Activated CD4-positive, alpha-beta T cell treated with anti-CD3 and anti-CD28 coated beads, Interleukin-2, amount 50 U/mL, for 16 hours (primary cell): ENCODE data around the gene PIGC.
A peak's percentile ranks its signal among the peaks of the same experiment; 100 is the strongest.
"Not testable (repeated sequence)": the region's sequence is repeated elsewhere in the genome, so short reads cannot be mapped to it uniquely, and the experiment has no call there.

Experiments
- DNase-seq: peaks from one replicate; pipeline ENCODE4 v3.0.0-alpha.2; 2020

Gene PIGC

DNA sequence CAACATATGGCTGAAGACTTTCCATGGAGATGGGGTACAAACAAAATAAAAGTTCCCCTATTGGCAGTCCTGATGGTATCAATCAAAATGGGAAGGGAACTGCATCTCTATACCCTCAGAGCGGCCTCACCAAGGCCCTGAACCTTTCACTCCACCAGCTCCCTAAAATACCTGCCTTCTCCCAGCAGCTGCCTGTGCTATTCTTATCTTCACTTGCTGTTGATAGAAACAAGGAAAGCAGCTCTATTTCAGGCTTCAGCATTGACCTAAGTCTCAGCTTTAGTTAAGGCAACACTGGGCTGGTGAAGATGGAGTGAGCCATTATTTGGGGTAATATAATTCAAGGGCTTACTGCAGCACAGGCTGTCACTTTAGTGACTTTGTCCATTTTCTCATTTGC lies 21.7 kb upstream of the PIGC start:
- DNase-seq: no peak

DNA sequence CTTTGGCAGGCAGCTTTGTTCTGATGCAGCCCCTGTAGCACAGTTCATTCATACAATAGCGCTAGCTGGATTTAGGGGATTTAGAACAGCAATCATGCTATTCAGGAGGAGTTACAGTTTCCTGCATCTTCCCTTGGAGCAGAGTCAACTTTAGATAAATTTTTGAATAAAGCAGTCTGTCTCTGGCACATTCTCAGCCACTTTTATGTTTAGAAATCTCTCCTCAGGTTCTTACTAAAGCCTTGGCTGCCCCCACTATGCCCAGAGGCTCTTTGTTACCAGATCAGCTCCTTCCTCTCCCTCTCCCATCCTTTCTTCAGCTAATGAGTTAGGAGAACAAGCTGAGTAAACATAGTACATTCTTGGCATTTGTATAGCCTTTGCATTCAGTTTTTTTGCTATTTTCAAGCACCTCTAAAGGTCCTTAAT lies 17.0 kb upstream of the PIGC start:
- DNase-seq: no peak

DNA sequence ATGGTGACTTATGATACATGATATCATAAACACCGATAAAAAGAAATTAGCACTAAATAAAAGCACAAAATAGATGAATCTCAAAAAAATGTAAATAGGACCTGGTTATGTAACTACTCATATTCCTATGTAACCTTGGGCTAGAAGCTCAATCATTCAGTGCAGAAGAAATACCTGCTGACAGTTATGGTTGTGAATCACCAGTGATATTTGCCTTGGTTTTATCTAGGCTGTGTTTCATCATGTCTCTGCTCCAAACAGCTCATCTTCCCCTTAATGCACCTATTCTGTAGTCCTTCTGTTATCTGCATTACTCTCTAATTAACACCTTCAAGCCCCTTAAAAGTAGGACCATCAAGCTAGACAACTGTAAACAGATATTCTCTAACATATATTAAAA lies 16.3 kb upstream of the PIGC start:
- no peak for DNase-seq

DNA sequence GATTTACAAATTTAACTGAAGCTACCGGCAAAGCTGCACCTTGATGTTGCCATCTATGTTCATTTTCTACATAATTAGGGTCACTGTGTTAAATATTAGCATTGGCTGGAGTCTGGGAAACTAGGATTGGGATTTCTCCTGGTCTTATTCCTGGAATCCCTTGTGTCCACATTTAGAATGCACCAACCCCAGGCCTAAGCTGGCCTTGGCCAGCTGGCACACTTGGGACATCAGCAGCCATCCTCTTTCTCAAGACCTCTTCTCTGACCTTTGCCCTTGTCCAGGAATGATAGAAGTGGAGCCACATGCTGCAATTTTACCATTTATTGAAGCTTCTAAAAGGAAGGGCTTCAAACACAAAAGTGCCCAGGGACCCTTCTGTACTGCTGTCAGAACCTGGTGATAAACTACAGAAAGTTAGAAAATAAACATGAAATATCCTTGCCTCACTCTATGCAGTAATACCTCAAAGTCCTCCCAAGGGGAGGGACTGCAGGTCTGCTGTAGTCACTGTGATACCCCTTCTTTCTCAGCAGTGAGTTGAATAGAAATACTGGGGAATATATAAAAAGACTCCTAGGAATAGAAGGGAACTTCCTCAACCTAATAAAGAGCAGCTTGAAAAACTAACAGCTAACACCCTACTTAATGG lies 13.7 kb upstream of the PIGC start:
- DNase-seq: no peak

DNA sequence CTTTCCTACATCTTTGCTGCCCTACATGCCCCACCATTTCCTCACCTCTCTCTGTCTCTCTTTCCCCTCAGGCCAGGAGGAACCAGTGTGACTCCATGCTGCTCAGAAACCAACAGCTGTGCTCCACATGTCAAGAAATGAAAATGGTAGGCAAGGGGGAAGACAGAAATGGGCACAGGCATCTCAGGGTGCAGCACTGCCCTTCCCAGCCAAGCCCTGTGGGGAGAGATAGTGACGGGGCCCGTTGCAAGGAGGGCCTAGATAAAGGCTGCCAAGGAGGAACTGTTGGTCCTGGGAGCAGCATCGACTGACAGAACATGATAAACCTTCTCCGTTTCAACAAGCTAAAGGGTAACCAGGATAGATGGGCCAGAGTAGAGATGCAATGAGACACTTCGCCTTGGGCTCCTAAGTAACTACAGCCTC lies 12.5 kb upstream of the PIGC start:
- DNase-seq: no peak

DNA sequence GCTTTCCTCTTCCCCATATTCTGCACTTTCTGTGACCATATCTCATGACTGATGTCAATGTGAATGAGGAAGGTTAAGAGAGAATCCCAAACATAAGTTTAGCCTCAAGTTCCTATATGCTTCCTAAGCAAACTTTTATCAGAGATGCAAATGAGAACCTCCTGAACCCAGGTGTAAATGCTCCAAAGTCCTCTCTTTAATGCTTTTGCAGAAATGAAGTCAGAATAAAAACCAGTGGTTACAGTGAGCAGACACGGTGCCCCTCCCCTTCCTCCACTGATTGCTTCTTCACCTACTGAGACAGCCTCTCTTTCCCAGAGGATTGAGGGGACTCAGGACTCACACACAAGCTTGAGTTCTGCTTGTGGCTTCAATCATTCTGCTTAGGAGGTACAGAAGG lies 11.6 kb upstream of the PIGC start:
- no peak for DNase-seq

DNA sequence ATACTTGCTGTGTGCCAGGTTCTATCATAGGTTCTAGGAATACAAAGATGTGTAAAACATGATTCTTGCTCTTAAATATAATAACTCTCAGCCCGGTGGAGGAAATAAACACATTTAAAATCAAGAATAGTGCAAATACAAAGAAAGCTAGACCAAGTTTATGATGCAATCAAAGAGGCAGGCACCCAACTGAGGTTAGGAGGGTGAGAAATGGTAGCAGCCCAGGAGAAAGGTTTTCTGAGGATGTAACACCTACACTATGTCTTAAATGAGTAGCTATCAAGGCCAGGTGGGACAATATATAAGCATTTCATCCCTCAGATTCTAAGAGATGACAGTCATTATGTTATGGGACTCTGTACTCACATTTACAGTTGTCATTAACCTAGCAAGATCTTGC lies 9.7 kb upstream of the PIGC start:
- DNase-seq: no peak

DNA sequence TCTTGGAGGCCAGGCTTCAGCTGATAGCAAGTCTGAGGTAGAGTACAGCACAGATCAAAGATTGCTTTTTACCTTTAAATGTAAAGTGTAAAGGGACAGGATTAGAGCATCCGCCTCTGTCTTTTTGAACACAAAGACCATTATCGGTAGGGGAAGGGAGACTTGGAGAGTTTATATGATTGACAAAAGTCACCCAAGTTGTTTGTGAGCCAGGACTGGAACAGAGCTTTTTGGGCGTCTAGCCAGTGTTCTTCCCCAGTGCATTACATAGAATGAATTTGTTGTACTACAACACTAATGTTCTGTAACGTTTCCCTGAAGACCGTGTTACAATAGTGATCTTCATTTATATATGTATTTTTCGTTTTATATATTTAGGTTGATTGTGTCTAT lies 9.3 kb upstream of the PIGC start:
- no peak for DNase-seq

DNA sequence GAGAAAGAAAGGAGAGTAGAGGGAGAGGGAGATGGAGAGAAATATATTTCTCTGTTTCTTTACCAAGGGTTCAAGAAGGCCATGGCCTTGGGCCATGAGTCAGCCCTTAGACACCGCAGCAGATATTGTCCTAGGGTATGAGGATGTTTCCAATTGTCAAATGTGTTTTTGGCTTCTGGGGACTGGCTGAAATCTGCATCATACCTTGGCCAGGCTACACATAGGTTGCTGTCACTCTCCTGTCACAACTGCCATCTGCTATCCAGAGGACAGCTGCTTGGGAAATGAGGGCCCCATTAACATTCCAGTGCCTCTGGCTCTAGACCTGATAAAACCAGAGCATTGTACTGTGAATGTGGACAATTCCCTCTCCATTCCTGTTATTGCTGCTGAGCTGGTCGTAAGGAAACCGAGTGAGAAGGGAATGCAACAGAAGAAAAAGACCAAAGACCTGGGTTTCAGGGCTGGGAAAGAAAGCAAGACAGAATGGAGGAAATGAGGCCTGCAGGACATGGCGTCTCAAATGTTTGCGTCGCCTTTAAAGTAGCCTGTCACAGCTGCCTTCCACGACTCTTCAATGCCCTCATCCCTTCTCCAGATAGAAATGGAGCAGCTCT lies 8.8 kb upstream of the PIGC start:
- DNase-seq: no peak

DNA sequence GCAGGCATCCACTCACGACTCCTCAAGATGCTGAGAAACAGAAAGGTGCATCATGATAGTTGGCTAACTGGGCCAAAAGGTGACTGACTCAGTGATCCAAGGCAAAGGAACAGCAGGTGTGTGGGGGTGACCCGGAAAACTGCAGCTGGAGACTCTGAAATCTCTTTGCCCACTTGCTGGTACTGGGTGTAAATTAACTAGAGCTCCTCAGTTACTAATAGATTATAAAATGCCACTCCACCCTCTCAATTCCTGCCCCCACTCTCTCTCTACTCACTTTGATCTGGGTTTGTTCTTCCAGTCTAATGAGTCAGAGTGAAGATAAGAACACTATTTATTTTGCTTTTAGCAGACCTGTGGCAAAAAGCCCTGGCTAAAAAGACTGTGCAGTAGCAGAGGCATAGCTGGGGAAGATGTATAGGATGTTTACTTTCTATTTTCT lies 7.2 kb upstream of the PIGC start:
- peak; percentile 70 for DNase-seq

DNA sequence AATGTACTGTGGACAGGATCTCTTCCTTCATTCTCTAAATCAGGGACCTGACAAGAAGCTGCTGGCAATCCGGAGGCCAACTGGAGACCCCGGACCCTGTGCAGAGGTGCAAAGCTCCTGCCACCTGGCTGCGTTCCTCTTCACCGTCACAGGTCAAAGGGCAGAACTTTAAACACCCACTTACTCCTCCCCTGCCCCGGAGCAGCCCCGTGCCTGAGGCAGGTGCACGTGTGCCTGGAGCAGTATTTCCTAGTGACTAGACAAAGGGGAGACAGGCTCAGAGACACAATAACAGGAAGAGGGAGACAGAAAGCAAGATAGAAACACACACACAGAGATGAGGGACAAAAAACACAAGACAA lies 6.6 kb upstream of the PIGC start:
- DNase-seq: peak; percentile 13

DNA sequence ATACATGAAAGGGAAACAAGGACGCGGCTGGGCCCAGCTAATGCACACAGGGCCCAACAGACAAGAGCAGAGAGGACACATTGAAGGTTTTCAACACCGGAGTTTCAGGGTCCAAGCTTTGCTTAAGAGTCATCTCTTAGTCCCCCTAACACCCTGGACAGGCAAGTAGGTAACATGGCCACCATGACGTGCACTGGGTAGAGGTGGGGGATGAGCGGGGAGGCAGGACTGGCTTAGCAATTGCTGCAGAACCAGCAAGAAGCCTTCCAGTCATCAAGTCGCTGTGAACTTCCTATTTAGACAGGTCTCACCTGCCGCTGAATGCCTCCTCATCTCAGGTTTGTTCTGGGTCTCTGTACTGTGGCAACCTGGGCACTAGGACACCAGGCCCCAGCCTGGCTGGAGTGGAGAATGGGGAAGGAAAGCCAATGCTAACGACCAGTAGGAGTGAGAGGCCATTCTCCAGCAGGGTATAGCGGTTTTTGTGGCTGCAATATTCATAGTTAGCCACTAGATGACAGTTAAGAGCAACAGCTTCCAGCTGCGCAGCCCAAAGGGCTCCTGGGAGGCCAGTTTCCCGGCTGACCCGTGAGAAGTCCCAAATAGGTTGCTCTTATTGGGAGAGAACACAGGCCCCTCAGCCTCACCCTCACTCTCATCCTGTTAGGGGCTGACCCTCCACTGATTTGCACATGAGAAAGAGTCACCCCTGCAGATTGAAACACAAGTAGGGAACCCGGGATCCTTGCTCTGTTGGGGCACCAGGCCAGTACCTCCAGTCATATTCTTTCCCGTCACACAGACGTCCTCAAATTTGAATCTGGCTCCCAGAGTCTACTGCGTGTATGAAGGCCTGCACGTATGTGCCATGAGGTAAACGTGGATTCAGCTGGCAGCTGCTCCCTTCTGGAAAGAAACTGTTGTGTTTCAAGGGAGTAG lies 6.0 kb upstream of the PIGC start:
- DNase-seq: peak; percentile 68

DNA sequence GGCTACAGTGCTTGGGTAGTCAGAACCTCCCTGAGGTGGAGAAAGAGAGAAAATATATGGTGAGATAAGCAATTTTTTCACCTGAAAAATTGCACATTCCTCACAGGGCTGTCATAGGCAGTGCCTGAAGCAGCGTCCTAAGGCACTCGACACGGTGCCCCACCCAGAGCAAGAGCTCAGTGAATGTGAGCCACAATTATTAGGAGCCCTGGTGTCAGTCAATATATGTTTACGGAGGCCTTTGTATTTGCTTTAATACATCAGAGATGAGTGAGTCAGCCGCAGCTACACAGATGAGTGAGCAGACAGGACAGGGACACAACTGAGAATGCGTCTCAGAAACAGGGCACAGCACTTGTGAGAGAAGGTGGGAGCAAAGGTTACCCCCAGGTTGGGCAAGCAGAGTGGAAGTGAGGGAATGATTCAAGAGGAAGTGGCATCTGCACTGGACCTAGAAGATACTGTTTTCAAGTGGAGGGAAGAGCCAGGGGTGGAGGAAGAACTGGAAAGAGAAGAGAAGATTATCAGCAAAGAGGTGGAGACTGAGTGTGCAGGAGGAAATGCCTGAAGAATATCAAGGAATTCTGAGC lies 5.2 kb upstream of the PIGC start:
- peak; percentile 70 for DNase-seq

DNA sequence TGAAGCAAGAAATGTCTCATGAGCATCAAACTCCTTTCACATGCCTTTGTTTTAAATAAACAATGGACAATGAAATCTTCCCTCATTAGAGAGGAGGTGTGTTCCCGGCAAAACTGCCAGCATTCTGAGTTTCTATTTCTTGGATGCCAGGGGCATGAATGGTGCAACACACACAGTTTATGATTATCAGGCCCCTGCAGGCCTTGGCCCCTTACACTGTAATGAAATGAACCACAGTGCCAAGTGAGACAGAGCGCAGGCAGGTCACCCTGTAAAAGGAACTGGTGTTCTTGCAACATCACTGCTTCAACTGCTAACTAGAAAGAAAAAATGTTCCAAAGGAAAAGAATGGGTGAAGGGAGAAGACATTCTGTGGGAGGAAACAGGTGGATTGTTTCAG lies 3.8 kb upstream of the PIGC start:
- DNase-seq: no peak

DNA sequence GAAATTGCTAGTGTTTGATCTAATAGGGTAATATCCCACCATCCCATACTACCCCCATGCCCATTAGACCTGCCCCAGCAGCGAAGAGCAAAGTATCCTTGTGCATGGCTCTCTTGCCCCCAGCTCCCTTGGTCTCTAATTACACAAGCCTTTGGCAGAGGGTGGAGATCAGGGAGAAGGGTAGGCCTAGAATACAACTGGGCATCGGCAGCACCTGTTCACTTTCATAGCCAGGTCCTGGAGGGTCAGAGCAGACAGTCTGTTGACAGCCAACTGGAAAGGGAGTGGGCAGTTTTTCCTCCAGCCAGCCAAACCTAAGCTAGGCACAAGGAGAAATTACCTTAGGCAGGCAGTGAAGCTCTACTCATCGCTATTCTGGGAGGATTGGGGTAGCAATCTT lies 2.7 kb upstream of the PIGC start:
- no peak for DNase-seq

DNA sequence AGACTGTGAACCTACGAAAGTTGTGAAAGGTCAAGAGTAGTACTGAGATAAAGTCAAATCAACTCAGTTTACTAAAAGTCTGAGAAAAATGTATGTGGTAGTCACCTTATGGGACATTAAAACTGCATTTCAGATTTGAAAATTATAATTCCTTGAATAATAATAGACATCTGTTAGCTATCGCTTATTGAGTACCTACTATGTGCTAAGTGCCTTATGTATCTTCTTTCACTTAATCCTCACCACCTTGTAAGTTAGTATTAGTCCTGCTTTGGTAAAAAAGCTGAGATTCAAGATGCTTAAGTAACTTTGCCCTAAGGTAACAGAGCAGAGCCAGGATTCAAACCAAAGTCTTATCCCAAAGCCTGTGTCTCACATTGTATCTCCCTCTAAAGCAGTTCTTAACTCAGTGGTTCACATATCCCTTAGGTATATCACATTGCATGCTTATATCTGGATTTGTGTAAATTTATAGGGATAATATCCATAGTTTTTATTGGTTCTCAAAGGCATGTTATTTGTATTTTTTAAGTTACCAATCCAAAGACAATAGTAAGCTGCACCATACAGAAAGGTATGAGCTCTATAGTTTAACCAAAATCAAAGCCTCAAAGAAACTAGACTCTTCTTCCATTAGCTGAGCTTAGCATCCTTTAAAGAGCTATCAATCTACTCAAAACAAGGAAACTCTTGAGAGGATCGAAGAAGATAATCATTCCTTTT lies 865 bp downstream of the PIGC start:
- DNase-seq: no peak

DNA sequence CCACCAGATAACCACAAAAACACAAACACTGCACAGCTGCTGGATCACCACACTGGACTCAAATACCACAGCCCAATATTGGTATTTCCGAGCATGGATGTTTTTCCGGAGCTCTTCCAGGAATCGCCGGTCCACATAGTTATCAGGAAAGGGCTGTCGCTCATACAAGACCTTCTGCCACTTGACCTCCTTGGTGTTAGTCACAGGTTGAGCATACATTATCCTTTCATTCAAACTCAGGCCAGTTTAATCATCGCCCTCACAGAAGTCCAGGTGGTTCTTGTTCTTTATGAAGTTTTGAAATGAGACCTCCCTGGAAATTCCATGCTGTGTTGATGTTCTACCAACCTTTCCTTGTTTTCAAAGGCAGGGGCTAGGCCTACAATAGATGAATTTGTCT lies 1.5 kb downstream of the PIGC start:
- no peak for DNase-seq

DNA sequence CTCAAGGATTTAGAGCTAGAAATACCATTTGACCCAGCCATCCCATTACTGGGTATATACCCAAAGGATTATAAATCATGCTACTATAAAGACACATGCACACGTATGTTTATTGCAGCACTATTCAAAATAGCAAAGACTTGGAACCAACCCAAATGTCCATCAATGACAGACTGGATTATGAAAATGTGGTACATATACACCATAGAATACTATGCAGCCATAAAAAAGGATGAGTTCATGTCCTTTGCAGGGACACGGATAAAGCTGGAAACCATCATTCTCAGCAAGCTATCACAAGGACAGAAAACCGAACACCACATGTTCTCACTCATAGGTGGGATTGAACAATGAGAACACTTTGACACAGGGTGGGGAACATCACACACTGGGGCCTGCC lies 6.7 kb downstream of the PIGC start:
- not testable (repeated sequence) for DNase-seq

DNA sequence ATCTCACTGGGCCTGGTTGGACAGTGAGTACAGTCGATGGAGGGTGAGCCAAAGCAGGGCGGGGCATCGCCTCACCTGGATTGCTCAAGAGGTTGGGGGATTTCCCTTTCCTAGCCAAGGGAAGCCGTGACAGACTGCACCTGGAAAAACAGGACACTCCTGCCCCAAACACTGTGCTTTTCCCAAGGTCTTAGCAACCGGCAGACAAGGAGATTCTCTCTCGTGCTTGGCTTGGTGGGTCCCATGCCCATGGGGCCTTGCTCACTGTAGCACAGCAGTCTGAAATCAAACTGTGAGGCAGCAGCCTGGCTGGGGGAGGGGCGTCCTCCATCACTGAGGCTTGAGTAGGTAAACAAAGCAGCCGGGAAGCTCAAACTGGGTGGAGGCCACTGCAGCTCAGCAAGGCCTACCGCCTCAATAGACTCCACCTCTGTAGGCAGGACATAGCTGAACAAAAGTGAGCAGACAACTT lies 12.1 kb downstream of the PIGC start:
- no peak for DNase-seq

DNA sequence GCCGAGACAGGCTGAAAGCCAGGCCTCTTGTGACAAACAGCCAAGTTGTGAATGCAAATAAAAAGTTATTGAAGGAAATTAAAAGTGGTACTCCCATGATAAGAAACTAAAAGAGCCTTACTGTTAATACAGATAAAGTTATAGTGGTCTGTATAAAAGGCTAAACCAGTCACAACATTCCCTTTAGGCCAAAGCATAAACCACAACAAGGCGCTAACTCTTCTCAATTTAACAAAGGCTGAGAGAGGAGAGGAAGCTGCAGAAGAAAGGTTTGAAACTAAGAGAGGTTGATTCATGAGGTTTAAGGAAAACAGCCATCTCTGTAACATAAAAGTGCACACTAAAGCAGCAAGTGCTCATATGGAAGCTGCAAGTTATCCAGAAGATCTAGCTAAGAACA lies 12.7 kb downstream of the PIGC start:
- DNase-seq: no peak

DNA sequence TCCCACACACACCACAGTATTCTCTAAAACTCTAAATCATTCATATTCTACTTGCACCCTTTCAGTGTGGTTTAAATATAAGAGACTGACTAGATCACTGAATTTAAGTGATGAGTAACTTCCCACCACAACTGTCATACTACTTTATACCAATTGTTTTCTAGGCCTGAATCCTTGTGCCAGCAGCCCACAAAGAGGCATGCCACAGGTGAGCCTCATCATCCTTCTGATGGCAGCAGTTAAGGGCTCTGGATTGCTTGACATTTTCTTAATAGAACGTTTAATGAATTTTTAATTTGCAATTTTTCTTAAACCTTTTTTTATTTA lies 13.8 kb downstream of the PIGC start:
- DNase-seq: peak; percentile 17

DNA sequence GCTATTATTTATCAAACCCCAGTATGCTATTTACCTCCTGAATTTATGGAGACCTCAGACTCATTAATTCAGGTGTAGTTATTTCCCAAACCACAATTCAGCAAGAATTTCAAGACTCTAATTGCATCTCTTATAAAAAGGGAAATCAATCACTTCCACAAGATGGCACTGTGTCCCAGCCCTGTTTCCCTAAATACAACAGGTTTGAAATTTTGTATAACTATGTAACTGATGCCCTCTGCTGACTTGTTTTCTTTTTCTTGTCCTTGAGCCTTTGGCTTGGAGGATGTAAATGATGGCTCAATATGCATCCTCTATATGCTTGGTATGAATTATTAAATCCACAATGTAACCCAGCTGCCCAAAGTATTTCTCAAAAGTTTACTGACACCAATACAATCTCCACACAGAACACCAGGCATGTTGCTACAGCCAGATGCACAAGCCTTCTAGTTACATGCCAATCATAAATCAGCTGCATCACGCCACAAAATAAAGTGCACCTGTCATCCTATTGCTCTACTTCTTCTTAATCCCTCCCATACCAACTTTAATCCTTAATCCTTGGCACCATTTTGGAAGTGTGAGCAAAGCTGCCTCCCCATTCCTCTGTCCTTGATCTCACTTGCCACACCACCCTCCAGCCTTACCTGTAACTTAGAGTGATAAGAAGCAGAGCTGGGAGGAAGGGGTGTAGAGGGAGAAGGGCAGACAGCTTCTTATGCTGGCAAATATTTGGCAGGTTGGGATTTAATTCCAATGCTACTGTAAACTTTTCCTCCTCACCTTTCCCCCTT lies 14.3 kb downstream of the PIGC start:
- peak; percentile 70 for DNase-seq
